Measurements from ENCODE around the gene LCP2.

LCP2 gene

DNA sequence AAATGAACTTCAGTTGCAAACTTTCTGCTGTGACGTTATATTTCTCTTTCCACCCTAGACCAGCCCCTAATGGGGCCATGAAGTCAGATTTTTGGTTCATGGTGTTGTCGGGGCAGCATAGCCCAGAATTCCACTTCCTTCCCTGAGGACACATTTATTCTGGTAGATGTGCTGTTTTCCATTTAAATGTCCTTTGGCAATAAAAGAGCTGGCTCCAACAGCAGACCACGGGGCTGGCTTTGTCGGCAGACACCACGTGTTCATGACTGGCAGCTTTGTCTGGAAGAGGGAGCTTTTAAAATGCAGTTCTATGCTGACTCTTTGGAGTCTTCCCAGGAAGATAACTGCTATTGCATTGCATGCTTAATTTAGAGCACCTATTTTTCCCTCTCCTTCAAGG, 17.6 kb upstream of the LCP2 start:
- peak; percentile 19 for DNase-seq (ENCODE audit: low spot score)

DNA sequence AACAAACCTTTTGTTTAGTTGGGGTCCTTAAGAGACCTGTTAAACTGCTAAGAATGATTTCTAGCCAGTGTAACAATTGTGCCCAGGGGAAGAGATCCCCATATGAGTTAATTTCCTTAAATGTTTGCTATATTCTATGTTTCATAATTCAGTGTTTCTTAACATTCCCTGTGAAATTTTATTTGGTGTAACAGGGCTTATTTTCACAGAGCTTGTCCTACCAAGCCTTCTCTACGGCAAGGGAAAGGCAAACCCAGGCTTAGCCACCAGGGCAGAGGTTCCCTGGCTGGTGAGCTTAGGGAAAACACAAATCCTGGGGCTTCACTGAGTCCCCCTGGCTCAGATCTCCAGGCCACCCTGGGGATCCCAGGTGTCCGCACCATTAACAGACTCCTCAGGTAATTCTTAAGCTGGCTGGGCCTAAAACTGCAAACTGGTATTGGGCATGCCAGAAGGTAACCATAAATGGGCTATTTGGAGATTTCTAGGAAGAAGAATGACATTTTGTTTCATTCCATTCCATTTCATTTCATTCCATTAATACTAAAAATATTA, 17.0 kb upstream of the LCP2 start:
- DNase-seq (ENCODE audit: low spot score) = no peak

DNA sequence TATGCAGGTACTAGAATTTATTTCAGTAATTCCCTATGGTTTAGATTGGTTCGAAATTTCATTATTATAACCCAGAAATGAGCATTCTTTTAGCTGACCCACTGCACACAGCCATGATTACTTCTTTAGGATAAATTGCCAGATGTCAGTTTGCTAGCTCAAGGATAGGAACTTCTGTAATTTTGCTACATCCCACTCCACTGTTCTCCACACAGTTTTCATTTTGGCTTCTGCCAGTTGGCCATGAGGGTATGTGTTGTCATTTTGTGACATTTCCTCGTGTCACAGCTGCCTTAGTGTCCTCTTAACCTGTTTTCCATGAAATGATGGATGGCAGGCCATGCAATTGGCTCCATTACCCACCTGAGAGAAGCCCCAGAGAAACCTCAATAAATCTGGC, 16.2 kb upstream of the LCP2 start:
- no peak for DNase-seq (ENCODE audit: low spot score)

DNA sequence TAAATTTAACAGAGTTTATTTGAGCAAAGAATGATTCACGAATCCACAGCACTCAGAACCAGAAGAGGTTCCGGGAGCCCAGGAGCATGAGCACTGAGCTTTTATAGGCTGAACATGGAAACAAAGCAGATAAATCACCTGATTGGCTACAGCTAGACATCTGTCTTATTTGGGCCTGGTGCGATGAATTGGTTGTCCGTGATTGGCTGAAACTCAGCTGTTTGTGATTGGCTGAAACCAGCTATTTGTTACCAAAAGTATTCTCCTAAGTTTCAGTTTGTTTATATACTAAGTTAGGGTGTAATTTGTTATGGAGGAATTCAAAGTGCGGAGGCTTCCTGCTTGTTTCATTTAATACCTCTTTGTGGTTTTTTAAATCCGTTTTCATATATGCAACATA, 15.8 kb upstream of the LCP2 start:
- no peak for DNase-seq (ENCODE audit: low spot score)

DNA sequence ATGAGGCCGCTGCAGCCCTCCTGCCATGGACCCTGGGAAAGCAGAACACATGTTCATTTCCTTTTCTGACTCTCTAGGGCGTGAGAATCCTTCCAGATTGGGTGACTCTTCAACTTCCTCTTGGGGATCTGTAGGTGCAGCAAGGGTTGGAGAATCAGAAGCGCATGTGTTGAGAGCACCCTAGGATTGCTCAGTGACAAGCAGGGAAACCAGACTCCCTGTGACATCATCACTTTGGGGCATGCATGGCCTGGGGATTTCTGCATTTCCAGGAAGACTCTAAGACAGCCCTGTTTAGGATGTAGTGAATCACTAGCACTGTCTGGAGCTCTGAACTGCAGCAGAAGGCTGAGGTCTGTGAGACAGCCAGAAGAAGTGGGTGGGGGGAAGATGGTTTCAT, 15.1 kb upstream of the LCP2 start:
- DNase-seq (ENCODE audit: low spot score) = peak; percentile 87

DNA sequence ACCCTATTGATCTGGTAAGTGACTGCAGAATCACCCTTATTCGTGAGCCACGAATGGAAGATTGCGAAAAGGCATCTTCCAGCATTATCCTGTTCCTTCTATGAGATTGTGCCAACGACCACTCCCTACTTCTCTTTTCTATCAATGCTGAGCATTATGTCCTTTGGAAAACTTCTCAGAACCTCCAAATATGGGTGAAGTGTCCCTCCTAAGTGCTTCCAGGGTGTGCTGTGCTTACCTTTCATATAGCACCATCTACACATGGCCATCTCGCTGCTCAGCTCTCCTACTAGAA, 14.7 kb upstream of the LCP2 start:
- DNase-seq (ENCODE audit: low spot score) = no peak

DNA sequence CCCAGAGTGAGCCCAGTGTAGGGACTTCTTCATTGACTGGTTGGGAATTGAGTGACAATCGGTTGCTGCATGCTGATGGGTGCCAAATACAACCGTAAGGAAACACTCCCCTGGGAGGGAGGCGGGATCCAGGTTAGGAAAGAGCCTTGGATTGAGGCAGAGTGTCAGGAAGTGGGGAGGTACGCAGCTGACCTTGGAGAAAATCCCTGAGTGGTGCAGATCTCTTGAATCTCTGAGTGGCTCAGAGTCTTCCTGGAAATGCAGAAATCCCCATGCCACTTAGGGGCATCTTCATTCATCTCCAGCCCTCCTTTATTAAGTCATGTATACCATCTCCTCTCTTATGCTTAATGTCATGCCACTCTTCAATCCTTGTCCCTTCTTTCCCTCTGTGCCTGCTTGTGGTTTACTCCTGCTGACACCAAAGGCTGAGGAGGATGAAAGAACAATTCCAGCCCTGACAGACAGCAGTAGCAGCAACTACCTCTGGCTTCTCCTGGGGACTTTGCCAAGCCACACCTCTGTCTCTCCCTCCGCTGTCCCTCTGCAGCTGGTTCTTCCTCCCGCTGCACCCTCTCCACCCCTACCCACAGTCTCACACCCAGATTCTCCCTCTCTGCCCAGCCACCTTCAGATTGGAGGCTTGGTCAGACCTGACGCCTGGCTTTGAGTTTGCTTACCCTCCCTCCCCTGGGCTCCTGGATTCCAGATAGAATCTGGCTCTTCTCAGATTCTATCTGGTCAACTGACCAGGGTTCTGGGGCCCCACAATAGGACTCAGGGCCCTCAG, 14.1 kb upstream of the LCP2 start:
- DNase-seq (ENCODE audit: low spot score) = no peak

DNA sequence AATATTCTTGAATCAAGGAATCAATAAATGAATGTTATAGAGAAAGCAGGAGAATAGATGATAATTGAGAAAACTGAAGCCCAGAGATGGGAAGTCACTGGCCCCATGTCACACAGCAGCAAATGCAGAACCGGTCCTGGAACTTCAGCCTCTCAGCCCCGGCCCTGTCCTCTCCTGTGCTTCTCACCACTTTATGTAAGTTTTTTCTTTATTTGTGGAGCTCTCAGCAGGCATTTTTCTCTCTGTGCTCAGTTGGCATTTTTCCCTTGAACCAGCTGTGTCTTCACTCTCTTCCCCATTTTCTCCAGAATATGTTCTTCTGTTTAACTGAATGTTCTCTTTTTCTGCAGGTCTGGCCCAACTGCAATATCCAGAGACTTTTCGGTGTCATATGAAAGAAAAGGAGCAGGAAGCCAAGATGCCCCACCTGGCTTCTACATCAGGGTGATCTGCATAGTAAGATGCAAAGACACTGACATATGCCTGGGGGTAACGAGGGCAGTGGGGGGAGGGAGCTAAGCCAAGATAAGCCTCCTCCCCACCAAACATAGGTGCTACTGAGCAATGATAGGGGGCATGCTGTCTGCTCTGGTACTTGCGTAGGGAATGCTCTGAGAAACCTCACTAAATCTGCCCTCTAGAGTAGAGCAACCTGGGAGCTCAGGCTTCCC, 12.8 kb upstream of the LCP2 start:
- DNase-seq (ENCODE audit: low spot score) = no peak

DNA sequence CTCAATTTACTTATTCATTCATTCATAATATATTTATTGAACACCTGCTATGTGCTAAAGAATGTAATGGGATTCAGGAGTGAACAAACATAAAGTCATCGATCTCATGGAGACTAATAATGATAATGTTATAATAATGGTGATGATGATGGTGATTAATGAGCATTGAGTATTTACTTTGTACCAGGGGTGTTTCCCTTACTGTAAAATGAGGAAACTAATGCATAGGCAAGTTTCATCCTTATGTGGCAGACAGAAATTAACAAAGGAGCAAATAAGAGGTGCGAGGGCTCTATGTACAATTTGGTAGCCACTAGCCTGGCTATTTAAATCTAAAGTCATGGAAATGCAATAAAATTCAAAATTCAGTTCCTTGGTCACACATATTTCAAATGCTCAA, 11.1 kb upstream of the LCP2 start:
- DNase-seq (ENCODE audit: low spot score) = no peak

DNA sequence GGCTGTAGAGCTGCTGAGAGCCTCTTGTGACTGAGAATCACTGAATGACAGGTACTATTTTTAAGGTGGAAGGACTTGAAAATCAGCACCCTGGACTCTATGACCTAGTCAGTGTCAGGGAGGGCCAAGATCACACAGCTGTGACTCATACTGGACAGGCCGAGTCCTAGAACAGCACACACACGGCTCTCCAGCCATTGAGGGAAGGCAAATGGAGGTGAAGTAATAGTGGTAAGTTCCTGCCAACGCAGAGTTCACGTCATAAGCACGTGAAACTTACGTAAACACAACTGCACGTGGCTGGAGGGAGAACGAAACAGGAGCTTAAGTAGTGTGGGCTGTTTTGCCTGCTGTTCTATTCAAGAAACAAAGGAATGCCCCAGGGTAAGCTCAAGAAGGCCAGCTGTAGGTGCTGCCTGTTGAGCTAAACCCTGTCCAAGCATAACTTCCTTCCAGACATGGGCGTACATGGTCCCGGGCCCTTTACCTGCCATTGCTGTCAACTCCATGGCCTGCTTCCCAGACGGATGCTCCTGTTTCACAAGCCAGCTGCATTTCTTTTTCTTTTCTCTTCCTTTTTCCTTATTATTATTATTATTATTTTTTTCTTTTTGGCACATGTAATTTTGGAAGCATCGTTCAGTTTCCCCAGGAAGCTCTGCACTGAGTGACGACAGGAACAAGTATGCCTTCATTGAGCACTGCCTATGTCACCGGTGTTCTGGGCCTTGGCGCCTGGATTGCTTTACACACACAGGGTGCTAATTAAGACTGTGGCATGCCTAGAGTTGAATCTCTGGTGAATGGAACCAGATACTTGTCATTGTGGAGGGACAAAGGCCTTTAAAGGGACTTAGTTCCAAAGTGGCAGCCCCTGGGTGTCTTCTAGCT, 10.2 kb upstream of the LCP2 start:
- no peak for DNase-seq (ENCODE audit: low spot score)

DNA sequence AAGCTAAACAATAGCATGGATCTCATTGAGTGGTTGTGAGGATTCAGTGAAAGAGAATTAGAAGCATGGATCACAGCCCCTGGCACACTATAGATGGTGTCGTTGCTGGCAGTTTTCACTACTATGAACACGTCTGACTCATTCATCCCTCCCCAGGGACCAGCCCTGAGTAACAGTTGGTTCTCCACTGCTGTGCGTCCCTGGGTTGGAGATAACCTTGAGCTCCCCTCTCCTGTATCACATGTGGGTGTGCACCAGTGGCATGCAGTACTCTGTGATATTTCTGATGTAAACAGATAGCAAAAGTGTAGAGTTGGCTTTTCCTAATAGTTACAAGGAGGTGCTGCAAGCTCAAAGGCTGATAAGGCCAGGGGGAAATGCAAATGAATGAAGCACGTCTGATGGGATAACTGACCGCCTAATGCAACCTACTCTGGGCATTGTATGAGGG, 8.8 kb upstream of the LCP2 start:
- peak; percentile 34 for DNase-seq (ENCODE audit: low spot score)

DNA sequence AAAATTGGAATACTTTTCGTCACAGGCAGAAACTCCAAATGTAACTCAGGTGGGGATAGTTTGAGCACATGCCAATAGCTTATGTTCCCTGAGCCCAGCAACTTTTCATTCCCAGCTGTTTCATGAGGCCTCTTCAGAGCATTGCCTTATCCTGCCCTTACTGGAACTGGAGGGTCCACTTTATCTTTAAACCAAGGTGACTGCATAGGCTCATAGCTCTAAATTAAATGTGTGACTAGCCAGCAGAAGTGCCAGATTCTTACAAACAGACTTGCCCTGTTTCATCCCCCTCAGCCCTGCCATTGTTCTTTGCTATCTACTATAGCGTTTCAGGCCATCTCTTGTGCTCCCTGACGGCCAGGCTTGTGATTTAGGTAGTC, 8.1 kb upstream of the LCP2 start:
- no peak for DNase-seq (ENCODE audit: low spot score)

DNA sequence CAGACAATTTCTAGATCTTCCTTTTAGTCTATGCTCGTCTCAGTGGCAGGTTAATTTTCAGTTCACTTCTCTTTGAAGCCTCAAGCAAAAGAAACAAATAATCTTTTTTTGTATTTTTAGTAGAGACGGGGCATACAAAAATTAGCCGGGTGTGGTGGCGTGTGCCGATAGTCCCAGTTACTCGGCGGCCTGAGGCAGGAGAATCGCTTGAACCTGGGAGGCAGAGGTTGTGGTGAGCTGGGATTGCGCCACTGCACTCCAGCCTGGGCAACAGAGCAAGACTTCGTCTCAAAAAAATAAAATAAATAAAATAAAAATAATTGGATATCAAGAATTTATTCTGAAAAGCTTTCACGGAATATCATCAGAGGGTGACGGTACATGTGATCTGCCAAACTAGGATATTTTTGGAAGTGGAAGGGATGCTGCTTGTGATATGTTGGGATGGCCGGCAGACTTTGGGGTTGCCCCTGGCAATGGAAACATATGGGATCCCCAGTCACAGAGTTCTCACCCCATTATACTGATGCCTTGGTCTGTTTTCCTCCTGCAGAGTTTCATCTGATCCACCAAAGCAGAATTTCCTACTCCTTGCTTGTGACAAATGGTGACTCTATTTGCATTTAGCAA, 7.6 kb upstream of the LCP2 start:
- DNase-seq (ENCODE audit: low spot score) = no peak

DNA sequence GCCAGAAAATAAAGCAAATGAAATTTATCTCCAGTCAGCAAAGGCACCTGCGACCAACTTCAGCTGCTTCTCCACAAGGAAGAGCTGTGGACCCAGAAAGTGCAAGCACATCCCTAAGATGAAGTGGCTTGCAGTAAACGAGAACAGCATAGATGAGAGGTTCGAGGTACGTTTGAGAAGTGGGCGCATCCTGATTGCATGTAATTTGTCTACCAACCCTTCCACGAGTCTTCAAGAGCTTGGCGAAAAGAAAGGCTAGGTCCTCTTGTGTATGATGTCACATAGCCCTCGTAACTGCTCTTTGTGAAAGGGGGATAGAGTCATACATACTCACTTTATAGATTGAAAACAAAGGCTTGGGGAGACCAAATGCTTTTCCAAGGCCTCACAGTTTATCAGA, 6.0 kb upstream of the LCP2 start:
- no peak for DNase-seq (ENCODE audit: low spot score)

DNA sequence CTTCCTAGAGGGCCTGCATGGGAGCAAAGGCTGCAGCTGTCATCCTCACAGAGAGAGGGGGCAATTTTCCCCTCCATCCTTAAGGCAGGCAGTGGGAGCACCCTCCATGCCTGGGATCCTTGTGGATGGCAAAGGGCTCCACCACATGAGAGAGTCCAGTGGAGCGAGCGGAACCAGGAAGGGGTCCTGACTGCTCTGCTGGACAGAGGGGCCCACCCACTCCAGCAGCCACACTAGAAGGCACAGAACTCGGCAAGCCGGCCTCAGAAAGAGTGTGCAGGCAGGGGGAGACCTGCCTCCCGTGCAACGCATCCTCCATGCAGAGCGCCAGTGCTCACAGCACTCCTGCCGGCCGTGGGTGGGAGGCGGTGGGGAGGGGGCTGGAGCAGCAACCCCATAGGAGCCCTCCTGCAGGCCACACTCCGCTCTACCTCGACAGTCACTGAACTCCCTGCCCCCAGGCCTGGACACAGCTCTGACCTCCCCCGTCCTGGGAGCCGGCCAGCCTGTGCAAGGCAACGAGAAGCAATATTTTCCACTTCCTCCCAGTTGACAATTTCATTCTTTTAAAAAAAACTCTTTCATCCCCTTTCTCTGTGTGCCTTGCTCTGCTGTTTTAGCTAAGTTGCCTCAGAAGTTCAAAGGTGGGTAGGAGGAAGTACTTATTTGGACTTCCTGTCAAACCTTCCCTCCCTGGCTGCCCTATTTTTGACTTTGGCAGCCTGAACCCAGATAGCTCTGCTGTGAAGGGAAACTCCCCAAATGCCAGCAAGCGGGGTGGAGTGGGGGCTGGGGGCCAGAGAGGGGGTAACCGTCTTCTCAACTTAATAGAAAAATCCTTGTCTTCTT, 5.3 kb upstream of the LCP2 start:
- DNase-seq (ENCODE audit: low spot score) = no peak

DNA sequence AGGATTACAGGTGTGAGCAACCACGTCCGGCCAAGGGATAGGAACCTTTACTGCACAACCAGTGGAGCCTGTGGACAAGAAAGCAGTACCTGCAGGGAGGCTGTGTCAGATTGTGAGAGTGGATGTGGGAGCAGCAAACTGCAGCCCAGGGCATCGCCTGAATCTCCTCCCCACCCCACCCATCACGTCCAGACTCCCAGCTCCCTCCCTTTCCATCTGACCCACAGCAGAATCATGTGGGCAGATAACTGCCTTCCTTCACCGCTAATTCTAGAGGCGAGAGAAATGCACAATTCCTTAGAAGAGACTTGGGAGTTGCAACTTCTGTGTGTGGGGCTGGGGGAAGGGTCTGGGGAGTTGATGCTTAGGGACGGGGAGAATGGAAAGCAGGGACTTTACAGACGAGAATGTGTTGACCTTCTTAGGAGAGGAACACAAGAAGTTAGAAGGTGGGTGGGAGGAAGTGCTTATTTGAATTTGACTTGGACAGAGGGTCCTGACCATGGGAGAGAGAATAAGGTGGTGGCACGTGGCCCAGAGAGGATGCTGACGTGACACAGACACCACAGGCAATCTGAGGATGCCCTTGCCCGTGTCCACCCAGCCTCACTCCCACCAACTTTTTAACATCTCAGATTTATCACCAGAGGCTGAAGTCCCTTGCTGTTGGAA, 4.5 kb upstream of the LCP2 start:
- no peak for DNase-seq (ENCODE audit: low spot score)

DNA sequence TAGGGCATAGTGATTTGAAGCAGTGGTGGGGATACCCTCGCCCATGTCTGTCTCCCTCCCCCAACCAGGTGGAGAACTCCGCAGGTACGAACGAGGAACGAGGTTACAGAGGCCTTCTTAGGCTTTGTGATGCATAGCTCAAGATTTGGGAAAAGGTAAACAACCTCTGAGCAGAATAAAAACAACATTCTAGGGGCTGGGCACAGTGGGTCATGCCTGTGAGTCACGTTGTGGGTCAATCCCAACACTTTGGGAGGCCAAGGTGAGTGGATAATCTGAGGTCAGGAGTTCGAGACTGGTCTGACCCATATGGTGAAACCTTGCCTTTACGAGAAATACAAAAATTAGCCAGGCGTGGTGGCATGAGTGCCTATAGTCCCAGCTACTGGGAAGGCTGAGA, 3.6 kb upstream of the LCP2 start:
- no peak for DNase-seq (ENCODE audit: low spot score)

DNA sequence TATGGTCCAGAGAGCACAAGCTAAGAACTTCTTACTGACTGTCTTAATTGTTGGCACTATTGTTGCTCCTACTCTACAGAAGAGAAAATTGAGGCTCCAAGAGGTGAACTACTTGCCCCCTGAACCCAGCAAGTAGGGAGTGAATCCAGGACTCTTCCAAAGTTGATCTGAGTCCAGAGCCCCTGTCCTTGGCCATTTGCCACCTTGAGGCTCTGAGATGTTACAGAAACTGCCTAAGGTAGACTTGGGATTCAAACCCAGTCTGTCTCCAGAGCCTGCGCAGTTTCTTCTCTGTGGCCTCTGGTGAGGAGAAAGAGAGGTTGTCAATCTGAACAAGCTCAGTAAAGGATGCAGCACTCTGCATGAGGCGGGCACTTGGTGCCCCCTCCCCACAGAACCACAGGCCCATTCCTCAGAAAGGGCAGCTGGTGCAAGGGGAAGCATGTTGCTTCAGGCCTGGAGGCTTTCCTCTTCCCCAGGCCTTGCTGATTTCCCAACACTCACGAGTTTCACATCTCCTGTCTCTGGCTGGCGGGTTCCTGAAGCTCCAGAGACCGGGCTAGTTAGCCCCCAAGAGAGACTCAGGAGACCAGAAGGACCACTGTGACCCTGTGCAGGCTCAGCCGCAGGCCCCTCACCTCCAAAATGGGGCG, 2.9 kb upstream of the LCP2 start:
- DNase-seq (ENCODE audit: low spot score) = no peak

DNA sequence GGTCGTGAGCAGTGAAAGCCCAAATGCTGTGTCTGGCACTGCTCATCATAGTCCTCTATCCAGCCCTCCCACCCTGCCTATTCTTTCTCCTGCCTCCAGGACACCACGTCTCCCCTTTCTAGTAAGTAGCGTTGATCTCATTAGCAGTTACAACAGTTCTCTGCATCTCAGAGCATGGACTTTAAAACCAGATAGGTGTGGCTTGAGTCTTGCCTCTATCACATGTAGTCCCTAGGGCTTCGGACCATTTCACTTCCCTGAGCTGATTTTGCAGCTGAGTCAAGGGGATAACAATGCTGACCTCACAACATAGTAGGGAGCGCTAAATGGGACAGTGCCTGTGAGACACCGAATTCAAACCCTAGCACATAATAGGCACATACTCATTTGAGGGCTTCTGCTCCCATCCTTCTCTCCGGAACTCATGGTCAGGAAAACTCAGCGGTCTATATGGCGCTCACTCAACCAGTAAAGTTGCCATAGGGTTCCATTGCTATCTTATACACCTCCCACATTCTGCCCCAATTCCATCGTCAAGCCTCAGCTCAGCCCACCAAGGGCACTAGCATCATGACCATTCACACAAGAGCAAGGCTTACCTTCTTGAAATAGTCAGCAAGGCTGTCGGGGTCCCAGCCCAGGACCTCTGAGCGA, 515 bp downstream of the LCP2 start:
- no peak for DNase-seq (ENCODE audit: low spot score)
